HepG2 (cell line): ENCODE data around the gene XPNPEP2. TPM values are rescaled to one million over a fixed set of nuclear protein-coding genes. Genes with fewer than 3 reads are reported as not detected.
A peak's percentile ranks its signal among the peaks of the same experiment; 100 is the strongest.

ENCODE experiments used
- ARID5B ChIP-seq: IDR thresholded peaks from 2 replicates; pipeline ENCODE4 v1.4.0; 2020; ENCODE audit warnings: mild to moderate bottlenecking, missing genetic modification reagents
- GTF3A ChIP-seq: sonication (generic); formaldehyde crosslinking; conservative IDR thresholded peaks from 2 replicates; pipeline ENCODE4 v1.4.0; 2020; ENCODE audit warnings: mild to moderate bottlenecking, missing genetic modification reagents
- HNRNPH1 ChIP-seq: fragments of 200-400 bp; formaldehyde crosslinking; optimal IDR thresholded peaks from 2 replicates; pipeline ENCODE3; 2017; ENCODE audit warnings: mild to moderate bottlenecking, low read depth, low read length
- KLF13 ChIP-seq: sonication (generic); formaldehyde crosslinking; IDR thresholded peaks from 2 replicates; pipeline ENCODE4 v1.4.0; 2020; ENCODE audit warnings: mild to moderate bottlenecking, missing genetic modification reagents
- KLF6 ChIP-seq: IDR thresholded peaks from 2 replicates; pipeline ENCODE4 v1.8.0; 2016; ENCODE audit warnings: missing biosample characterization, missing genetic modification reagents
- NFKBIZ ChIP-seq: IDR thresholded peaks from 2 replicates; pipeline ENCODE4 v1.6.1; 2018; ENCODE audit warnings: missing genetic modification reagents, missing compliant biosample characterization
- PRDM15 ChIP-seq: sonication (generic); formaldehyde crosslinking; IDR thresholded peaks from 2 replicates; pipeline ENCODE4 v1.4.0; 2020; ENCODE audit warnings: missing genetic modification reagents
- PRMT3 ChIP-seq: sonication (generic); formaldehyde crosslinking; IDR thresholded peaks from 2 replicates; pipeline ENCODE4 v1.8.1; 2022; ENCODE audit warnings: low read depth, mild to moderate bottlenecking, moderate library complexity, missing genetic modification reagents, borderline replicate concordance
- SOX13 ChIP-seq, 3 experiments: fragments of 450-650 bp in 1 of 3; sonication (generic) in 1 of 3; formaldehyde crosslinking in 1 of 3; IDR thresholded peaks in 2 of 3; conservative IDR thresholded peaks in 1 of 3; 2 replicates each; pipeline versions ENCODE4 v1.5.0 to v1.6.1; 2016 to 2020; ENCODE audit warnings: antibody characterized with exemption in 1 of 3, mild to moderate bottlenecking in 1 of 3, missing compliant biosample characterization in 1 of 3, missing genetic modification reagents in 1 of 3, moderate library complexity in 1 of 3
- SPEN ChIP-seq: sonication (generic); formaldehyde crosslinking; IDR thresholded peaks from 2 replicates; pipeline ENCODE4 v1.5.1; 2020; ENCODE audit warnings: low read depth, mild to moderate bottlenecking, missing genetic modification reagents
- TFAP4 ChIP-seq: sonication (generic); IDR thresholded peaks from 2 replicates; pipeline ENCODE4 v1.6.1; 2016; ENCODE audit warnings: low read depth, borderline replicate concordance
- ZBTB46 ChIP-seq: sonication (generic); formaldehyde crosslinking; IDR thresholded peaks from 2 replicates; pipeline ENCODE4 v1.4.0; 2020; ENCODE audit warnings: mild to moderate bottlenecking, missing genetic modification reagents, borderline replicate concordance
- ZNF138 ChIP-seq: sonication (generic); formaldehyde crosslinking; IDR thresholded peaks from 2 replicates; pipeline ENCODE4 v1.5.0; 2020; ENCODE audit warnings: mild to moderate bottlenecking, low read depth, missing genetic modification reagents
- ZNF512 ChIP-seq: sonication (generic); formaldehyde crosslinking; IDR thresholded peaks from 2 replicates; pipeline ENCODE4 v1.4.0; 2020; ENCODE audit warnings: mild to moderate bottlenecking, missing genetic modification reagents
- ZNF652 ChIP-seq: IDR thresholded peaks from 2 replicates; pipeline ENCODE4 v1.6.1; 2016; ENCODE audit warnings: low read depth, borderline replicate concordance
- ZNF7 ChIP-seq: IDR thresholded peaks from 2 replicates; pipeline ENCODE4 v1.6.1; 2016; ENCODE audit warnings: missing biosample characterization, missing genetic modification reagents
- ZNF749 ChIP-seq: sonication (generic); formaldehyde crosslinking; IDR thresholded peaks from 2 replicates; pipeline ENCODE4 v1.8.0; 2022; ENCODE audit warnings: mild to moderate bottlenecking, missing genetic modification reagents, moderate library complexity, borderline replicate concordance
- ZNF75D ChIP-seq: sonication (generic); formaldehyde crosslinking; IDR thresholded peaks from 2 replicates; pipeline ENCODE4 v1.8.1; 2023; ENCODE audit warnings: missing genetic modification reagents, mild to moderate bottlenecking, borderline replicate concordance
- polyA plus RNA-seq, 8 experiments: library from polyadenylated mRNA; depleted of rRNA in 3 of 8; stranded (reverse) in 7 of 8; unstranded in 1 of 8; fragments of >200 nt; fragmentation: Illumina TruSeq in 4 of 8; extraction: Trizol in 4 of 8; gene quantifications; 2 replicates each; pipeline versions ENCODE4 v1.2.1 to v1.2.3, GENCODE V29; 2011 to 2016; ENCODE audit warnings: low read depth in 4 of 8, missing spikeins in 1 of 8, mixed read lengths in 1 of 8; ENCODE audit not compliant: insufficient read depth in 1 of 8
- total RNA-seq, 5 experiments: library from RNA; depleted of rRNA; stranded (reverse); fragments of >200 nt; fragmentation: Illumina TruSeq; extraction: Trizol; gene quantifications; 2 replicates each; pipeline ENCODE4 v1.2.3, GENCODE V29; 2016; ENCODE audit warnings: low read depth in 1 of 5

Gene XPNPEP2
- total and polyA plus RNA-seq, 2 of the 13 experiments (the other 11 are each of a cell fraction or from before 2014, with no cell fraction given), result 1.1 to 1.8 TPM

- 0 out of 2 replicates have a peak, but pooled peaks have one; percentile 38 for TF ChIP-seq ARID5B
- TF ChIP-seq NFKBIZ (CRISPR knock-in tag), result no peak
- TF ChIP-seq GTF3A, result no peak
- TF ChIP-seq HNRNPH1, result no peak
- TF ChIP-seq ZNF652 (CRISPR knock-in tag), result no peak
- no peak for TF ChIP-seq SPEN (CRISPR knock-in tag)
- TF ChIP-seq PRMT3 (CRISPR knock-in tag), result no peak
- TF ChIP-seq ZNF7 (CRISPR knock-in tag), result no peak
- TF ChIP-seq ZNF749 (CRISPR knock-in tag), result no peak
- TF ChIP-seq KLF6 (CRISPR knock-in tag), result no peak
- TF ChIP-seq PRDM15 (CRISPR knock-in tag), result no peak
- no peak for TF ChIP-seq SOX13 (IDR thresholded peaks at IDR 0.05)
- TF ChIP-seq SOX13 (CRISPR knock-in tag; conservative IDR thresholded peaks at IDR 0.05 in 1 of 2, IDR thresholded peaks at IDR 0.05 in 1 of 2), result peak in 1 of 2 experiments; percentile 25; a peak in 1 of 4 replicates
- TF ChIP-seq ZNF512 (CRISPR knock-in tag), result no peak
- no peak for TF ChIP-seq ZNF138 (CRISPR knock-in tag)
- TF ChIP-seq ZNF75D (CRISPR knock-in tag), result no peak
- peak; percentile 84 for TF ChIP-seq TFAP4
- TF ChIP-seq ZBTB46 (CRISPR knock-in tag), result 0 out of 2 replicates have a peak, but pooled peaks have one; percentile 76
- no peak for TF ChIP-seq KLF13
Measured at GRCh38 chrX:129736491-129736890, 2.3 kb upstream of the XPNPEP2 start (continued).
